ENCODE measurements around the gene NHLRC3. TPM values are rescaled to one million over a fixed set of nuclear protein-coding genes. Genes with fewer than 3 reads are reported as not detected.

The NHLRC3 gene
- total RNA-seq, 1 donor from 2014 or later, result 20.2 TPM

GRCh38 chr13:39012608-39013007 is 25.6 kb upstream of the NHLRC3 start:
- TF ChIP-seq CTCF (IDR thresholded peaks at IDR 0.05), result peak; percentile 29
- DNase-seq (ENCODE audit: low spot score), result no peak
- H3K27me3 Mint-ChIP-seq (ENCODE audit: low read depth), result no peaks in the 10 kb centered on the region
- H3K36me3 Mint-ChIP-seq (ENCODE audit: low read depth), result peaks cover 53% of the 10 kb centered on the region
- no peaks in the 10 kb centered on the region for H3K9me3 Mint-ChIP-seq (ENCODE audit: low read depth)
- H3K4me1 Mint-ChIP-seq (ENCODE audit: low read depth), result no peaks in the 10 kb centered on the region
- no peak overlapping the region for H3K27ac Mint-ChIP-seq (ENCODE audit: unreplicated experiment)
- H3K4me3 Mint-ChIP-seq (ENCODE audit: unreplicated experiment), result no peak overlapping the region

- H3K4me1 Mint-ChIP-seq (ENCODE audit: low read depth), result no peaks in the 10 kb centered on the region
- no peak overlapping the region for H3K27ac Mint-ChIP-seq (ENCODE audit: unreplicated experiment)
- H3K4me3 Mint-ChIP-seq (ENCODE audit: unreplicated experiment), result no peak overlapping the region
- no peak for DNase-seq (ENCODE audit: low spot score)
- no peaks in the 10 kb centered on the region for H3K27me3 Mint-ChIP-seq (ENCODE audit: low read depth)
- peaks cover 49% of the 10 kb centered on the region for H3K36me3 Mint-ChIP-seq (ENCODE audit: low read depth)
- no peak for TF ChIP-seq CTCF (IDR thresholded peaks at IDR 0.05)
- no peaks in the 10 kb centered on the region for H3K9me3 Mint-ChIP-seq (ENCODE audit: low read depth)
Observed at GRCh38 chr13:39013462-39013861, 24.8 kb upstream of the NHLRC3 start.

DNA sequence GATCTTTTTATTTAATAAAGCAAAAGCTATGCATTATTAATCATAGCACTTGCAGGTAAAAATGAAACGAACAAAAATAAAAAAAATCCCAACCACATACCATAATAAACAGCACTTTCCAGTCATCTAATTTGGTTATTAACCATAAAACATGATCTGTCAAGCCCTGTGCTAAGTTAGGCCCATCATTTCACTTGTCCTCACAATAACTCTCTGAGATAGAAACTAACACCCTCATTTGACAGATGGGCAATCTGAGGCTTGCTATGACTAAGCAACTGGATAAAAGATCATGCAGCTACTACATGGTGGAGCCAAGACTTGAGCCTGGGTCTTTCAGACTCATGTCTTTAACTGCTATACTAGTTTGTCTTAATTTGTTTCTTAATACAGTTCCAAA is 22.2 kb upstream of the NHLRC3 start:
- no peak overlapping the region for H3K4me3 Mint-ChIP-seq (ENCODE audit: unreplicated experiment)
- TF ChIP-seq CTCF (IDR thresholded peaks at IDR 0.05), result no peak
- no peaks in the 10 kb centered on the region for H3K4me1 Mint-ChIP-seq (ENCODE audit: low read depth)
- H3K36me3 Mint-ChIP-seq (ENCODE audit: low read depth), result peaks cover 38% of the 10 kb centered on the region
- H3K27me3 Mint-ChIP-seq (ENCODE audit: low read depth), result no peaks in the 10 kb centered on the region
- H3K9me3 Mint-ChIP-seq (ENCODE audit: low read depth), result no peaks in the 10 kb centered on the region
- no peak overlapping the region for H3K27ac Mint-ChIP-seq (ENCODE audit: unreplicated experiment)
- DNase-seq (ENCODE audit: low spot score), result no peak

GRCh38 chr13:39016787-39017186 is 21.5 kb upstream of the NHLRC3 start:
- no peaks in the 10 kb centered on the region for H3K4me1 Mint-ChIP-seq (ENCODE audit: low read depth)
- no peak overlapping the region for H3K27ac Mint-ChIP-seq (ENCODE audit: unreplicated experiment)
- H3K27me3 Mint-ChIP-seq (ENCODE audit: low read depth), result no peaks in the 10 kb centered on the region
- DNase-seq (ENCODE audit: low spot score), result no peak
- H3K36me3 Mint-ChIP-seq (ENCODE audit: low read depth), result peaks cover 39% of the 10 kb centered on the region
- no peak overlapping the region for H3K4me3 Mint-ChIP-seq (ENCODE audit: unreplicated experiment)
- peak; percentile 80 for TF ChIP-seq CTCF (IDR thresholded peaks at IDR 0.05)
- no peaks in the 10 kb centered on the region for H3K9me3 Mint-ChIP-seq (ENCODE audit: low read depth)

DNA sequence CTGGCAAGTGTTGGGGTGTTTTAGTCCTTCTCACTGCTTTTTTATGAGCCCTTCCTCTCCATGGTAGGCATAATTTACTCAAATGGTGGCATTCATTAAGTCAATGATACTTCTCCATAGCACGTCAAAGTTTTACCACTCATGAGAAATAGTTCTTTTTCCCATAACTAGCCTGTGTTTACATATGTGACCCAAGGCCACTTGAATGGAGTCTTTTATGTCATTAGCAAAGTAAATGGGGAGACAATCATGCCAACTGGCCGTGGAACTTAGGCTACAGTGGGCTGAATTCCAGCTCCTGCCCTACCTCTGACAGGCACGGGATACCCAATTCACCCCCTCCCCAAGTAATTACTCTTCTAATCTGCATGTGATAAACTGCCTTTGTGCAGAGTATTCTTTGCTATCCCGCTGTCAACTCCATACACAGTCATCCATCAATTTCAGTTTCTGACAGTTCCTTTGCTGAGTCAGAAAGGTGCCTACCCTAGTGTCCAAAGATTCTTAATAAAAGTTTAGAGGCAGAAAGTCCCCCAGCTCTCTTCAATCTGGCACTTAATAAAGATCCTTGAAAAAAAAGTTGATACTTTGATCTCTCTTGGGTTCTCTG is 17.3 kb upstream of the NHLRC3 start:
- TF ChIP-seq CTCF (IDR thresholded peaks at IDR 0.05), result no peak
- H3K9me3 Mint-ChIP-seq (ENCODE audit: low read depth), result no peaks in the 10 kb centered on the region
- no peak overlapping the region for H3K4me3 Mint-ChIP-seq (ENCODE audit: unreplicated experiment)
- H3K27me3 Mint-ChIP-seq (ENCODE audit: low read depth), result no peaks in the 10 kb centered on the region
- DNase-seq (ENCODE audit: low spot score), result no peak
- H3K36me3 Mint-ChIP-seq (ENCODE audit: low read depth), result peaks cover 22% of the 10 kb centered on the region
- H3K4me1 Mint-ChIP-seq (ENCODE audit: low read depth), result no peaks in the 10 kb centered on the region
- H3K27ac Mint-ChIP-seq (ENCODE audit: unreplicated experiment), result no peak overlapping the region

All from chondrocyte (in vitro differentiated cells).